Measurements from ENCODE around the gene FRK.

The FRK gene

GRCh38 chr6:116033687-116034303, 26.9 kb downstream of the FRK start:
- no peak for DNase-seq (ENCODE audit: low spot score)

- no peak for DNase-seq (ENCODE audit: low spot score)
These were observed 29.9 kb downstream of the FRK start for GRCh38 chr6:116030770-116031169.

GRCh38 chr6:116029535-116029934, 31.2 kb downstream of the FRK start:
- no peak for DNase-seq (ENCODE audit: low spot score)

- DNase-seq (ENCODE audit: low spot score), result no peak
These were observed 32.5 kb downstream of the FRK start for GRCh38 chr6:116028233-116028632.

GRCh38 chr6:116027801-116028200, 32.9 kb downstream of the FRK start:
- no peak for DNase-seq (ENCODE audit: low spot score)

- no peak for DNase-seq (ENCODE audit: low spot score)
These were observed 35.3 kb downstream of the FRK start for GRCh38 chr6:116025405-116025804.

GRCh38 chr6:116022841-116023445, 37.7 kb downstream of the FRK start:
- no peak for DNase-seq (ENCODE audit: low spot score)

- no peak for DNase-seq (ENCODE audit: low spot score)
These were observed 40.0 kb downstream of the FRK start for GRCh38 chr6:116020738-116021137.

- no peak for DNase-seq (ENCODE audit: low spot score)
These were observed 41.3 kb downstream of the FRK start for GRCh38 chr6:116019428-116019827.

GRCh38 chr6:116018976-116019375, 41.7 kb downstream of the FRK start:
- no peak for DNase-seq (ENCODE audit: low spot score)

GRCh38 chr6:116017546-116018295, 43.0 kb downstream of the FRK start:
- no peak for DNase-seq (ENCODE audit: low spot score)

- DNase-seq (ENCODE audit: low spot score), result no peak
These were observed 43.7 kb downstream of the FRK start for GRCh38 chr6:116016846-116017545.

GRCh38 chr6:116015983-116016382, 44.7 kb downstream of the FRK start:
- DNase-seq (ENCODE audit: low spot score), result no peak

- DNase-seq (ENCODE audit: low spot score), result no peak
These were observed 45.1 kb downstream of the FRK start for GRCh38 chr6:116015561-116015960.

GRCh38 chr6:116012951-116013350, 47.7 kb downstream of the FRK start:
- DNase-seq (ENCODE audit: low spot score), result no peak

- DNase-seq (ENCODE audit: low spot score), result no peak
These were observed 48.2 kb downstream of the FRK start for GRCh38 chr6:116012471-116012949.

- DNase-seq (ENCODE audit: low spot score), result no peak
These were observed 49.2 kb downstream of the FRK start for GRCh38 chr6:116011520-116011919.

GRCh38 chr6:116010790-116011401, 49.8 kb downstream of the FRK start:
- peak; percentile 58 for DNase-seq (ENCODE audit: low spot score)

GRCh38 chr6:116010386-116010785, 50.3 kb downstream of the FRK start:
- DNase-seq (ENCODE audit: low spot score), result no peak

- no peak for DNase-seq (ENCODE audit: low spot score)
These were observed 52.0 kb downstream of the FRK start for GRCh38 chr6:116008470-116009243.
